Measurements from ENCODE around the gene DNAJC7. TPM values are rescaled to one million over a fixed set of nuclear protein-coding genes. Genes with fewer than 3 reads are reported as not detected.

The DNAJC7 gene
- total and polyA plus RNA-seq, 2 experiments from 2014 or later, result 50.1 to 73.6 TPM

GRCh38 chr17:41973408-41973811, 43.8 kb downstream of the DNAJC7 start:
- Histone ChIP-seq H4K20me1 (ENCODE audit: insufficient read depth, poor library complexity, severe bottlenecking) (peaks cover 8% of the 10 kb centered on the region), H3K27me3 (no peaks in the 10 kb centered on the region), H3K4me3 (no peak overlapping the region), H3K9me2 (replicated peaks; ENCODE audit: insufficient read depth) (no peaks in the 10 kb centered on the region), H3K27ac (no peak overlapping the region), H3K9me3 (ENCODE audit: low read depth) (no peaks in the 10 kb centered on the region), H3K4me1 (ENCODE audit: insufficient read depth) (peaks cover under 1% of the 10 kb centered on the region), H3K36me3 (replicated peaks; ENCODE audit: insufficient read depth, low read depth) (no peaks in the 10 kb centered on the region), H2AFZ (no peak overlapping the region), H3K4me2 (no peak overlapping the region), H3K79me2 (peaks cover 36% of the 10 kb centered on the region)
- 89% methylated on average over 19 of the region's 19 CpGs for WGBS (ENCODE audit: low lambda C conversion rate, missing lambda C conversion rate)
- no peak for TF ChIP-seq EZH2 (IDR thresholded peaks at IDR 0.05; ENCODE audit: borderline replicate concordance)
- TF ChIP-seq, protein P1, sequence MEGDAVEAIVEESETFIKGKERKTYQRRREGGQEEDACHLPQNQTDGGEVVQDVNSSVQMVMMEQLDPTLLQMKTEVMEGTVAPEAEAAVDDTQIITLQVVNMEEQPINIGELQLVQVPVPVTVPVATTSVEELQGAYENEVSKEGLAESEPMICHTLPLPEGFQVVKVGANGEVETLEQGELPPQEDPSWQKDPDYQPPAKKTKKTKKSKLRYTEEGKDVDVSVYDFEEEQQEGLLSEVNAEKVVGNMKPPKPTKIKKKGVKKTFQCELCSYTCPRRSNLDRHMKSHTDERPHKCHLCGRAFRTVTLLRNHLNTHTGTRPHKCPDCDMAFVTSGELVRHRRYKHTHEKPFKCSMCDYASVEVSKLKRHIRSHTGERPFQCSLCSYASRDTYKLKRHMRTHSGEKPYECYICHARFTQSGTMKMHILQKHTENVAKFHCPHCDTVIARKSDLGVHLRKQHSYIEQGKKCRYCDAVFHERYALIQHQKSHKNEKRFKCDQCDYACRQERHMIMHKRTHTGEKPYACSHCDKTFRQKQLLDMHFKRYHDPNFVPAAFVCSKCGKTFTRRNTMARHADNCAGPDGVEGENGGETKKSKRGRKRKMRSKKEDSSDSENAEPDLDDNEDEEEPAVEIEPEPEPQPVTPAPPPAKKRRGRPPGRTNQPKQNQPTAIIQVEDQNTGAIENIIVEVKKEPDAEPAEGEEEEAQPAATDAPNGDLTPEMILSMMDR (IDR thresholded peaks at IDR 0.05; ENCODE audit: poor library complexity), result no peak
- TF ChIP-seq EZH2phosphoT487 (IDR thresholded peaks at IDR 0.05; ENCODE audit: low read depth, severe bottlenecking, unreplicated experiment), result no peak
- no peak for DNase-seq (ENCODE audit: low spot score)

DNA sequence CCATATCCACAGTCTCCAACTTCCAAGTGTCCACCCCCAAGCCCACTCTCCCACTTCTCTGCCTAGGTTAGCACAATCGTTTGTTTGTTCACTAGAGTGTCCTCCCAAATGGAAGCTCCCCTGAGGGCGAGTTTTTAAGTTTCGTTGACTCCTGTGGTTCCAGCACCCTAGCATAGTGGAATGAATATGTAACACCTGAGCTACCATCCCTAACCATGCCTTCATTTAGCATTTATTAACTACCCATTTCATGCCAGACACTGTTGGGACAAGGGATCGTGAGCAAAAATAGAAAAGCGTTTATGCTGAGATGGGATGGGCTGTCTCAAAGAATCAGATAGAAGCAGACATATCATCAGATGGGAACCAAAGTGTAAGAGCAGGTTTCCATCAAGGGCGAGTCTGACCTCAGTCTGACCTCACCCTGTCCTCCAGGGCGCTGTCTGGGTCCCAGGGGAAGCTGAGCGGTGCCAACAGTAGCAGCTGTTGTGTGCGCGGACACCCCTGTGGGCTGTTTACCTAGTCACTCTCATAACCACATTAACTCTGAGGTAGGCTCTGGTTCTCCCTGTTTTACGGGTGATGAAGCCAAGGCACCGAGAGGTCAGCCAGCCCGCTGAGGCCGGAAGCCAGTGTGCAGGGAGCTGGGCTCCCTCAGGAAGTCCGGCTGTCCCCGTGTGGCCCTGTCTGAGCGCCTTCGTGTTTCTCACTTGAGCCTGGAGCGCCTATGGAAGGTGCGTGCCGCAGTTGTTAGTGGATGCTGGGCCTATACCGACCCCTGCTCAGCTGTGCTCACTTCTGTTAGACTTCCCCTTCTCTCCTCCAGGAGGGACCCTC, 44.5 kb downstream of the DNAJC7 start:
- H4K20me1 ChIP-seq (ENCODE audit: insufficient read depth, poor library complexity, severe bottlenecking), result peaks cover 8% of the 10 kb centered on the region
- H3K9me2 ChIP-seq (replicated peaks; ENCODE audit: insufficient read depth), result no peaks in the 10 kb centered on the region
- H3K36me3 ChIP-seq (replicated peaks; ENCODE audit: insufficient read depth, low read depth), result no peaks in the 10 kb centered on the region
- no peak overlapping the region for H2AFZ ChIP-seq
- no peak overlapping the region for H3K4me2 ChIP-seq
- peaks cover 42% of the 10 kb centered on the region for H3K79me2 ChIP-seq
- H3K4me1 ChIP-seq (ENCODE audit: insufficient read depth), result peaks cover 7% of the 10 kb centered on the region
- no peak overlapping the region for H3K4me3 ChIP-seq
- DNase-seq (ENCODE audit: low spot score), result no peak
- H3K27me3 ChIP-seq, result no peaks in the 10 kb centered on the region
- 89% methylated on average over 22 of the region's 22 CpGs for WGBS (ENCODE audit: low lambda C conversion rate, missing lambda C conversion rate)
- no peaks in the 10 kb centered on the region for H3K9me3 ChIP-seq (ENCODE audit: low read depth)
- no peak overlapping the region for H3K27ac ChIP-seq
- TF ChIP-seq EZH2 (IDR thresholded peaks at IDR 0.05; ENCODE audit: borderline replicate concordance) (no peak), EZH2phosphoT487 (IDR thresholded peaks at IDR 0.05; ENCODE audit: low read depth, severe bottlenecking, unreplicated experiment) (no peak)
- TF ChIP-seq, protein P1 (IDR thresholded peaks at IDR 0.05; ENCODE audit: poor library complexity), result no peak

DNA sequence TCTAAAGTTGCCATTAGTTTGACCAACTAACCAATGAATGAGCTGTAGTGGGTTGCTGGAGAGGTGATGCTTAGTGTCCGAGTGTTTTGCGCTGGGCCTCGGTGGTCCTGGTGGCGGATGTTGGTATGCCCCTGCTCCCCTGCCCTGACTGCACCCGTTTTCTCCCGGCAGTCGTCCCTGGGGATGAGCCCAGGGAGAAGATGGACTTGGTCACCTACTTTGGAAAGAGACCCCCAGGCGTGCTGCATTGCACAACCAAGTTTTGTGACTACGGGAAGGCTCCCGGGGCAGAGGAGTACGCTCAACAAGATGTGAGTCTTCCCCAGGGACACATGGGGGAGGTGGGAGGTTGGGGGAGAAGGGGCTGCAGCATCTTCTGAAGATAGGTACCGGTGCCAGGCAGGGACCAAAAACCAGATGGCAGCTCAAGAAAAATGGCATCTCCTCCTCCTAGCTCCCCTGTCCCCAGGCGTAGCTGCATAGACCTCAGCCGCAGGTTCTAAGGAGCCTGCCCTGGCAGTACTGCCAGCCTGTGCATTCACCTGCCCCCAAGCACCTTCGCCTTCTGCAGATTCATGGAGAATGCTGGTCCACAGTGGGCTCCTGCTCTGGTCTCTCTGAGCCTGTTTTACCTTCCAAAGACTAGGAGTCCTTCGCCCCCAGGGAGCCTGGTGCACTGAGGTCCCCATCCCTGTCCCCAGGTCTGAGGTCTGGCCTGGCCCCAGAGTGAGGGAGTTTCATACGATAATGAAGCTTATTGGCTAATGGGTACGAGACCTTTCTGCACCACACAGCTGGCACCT, 45.3 kb downstream of the DNAJC7 start:
- H3K27ac ChIP-seq, result no peak overlapping the region
- H3K9me2 ChIP-seq (replicated peaks; ENCODE audit: insufficient read depth), result no peaks in the 10 kb centered on the region
- WGBS (ENCODE audit: low lambda C conversion rate, missing lambda C conversion rate), result 92% methylated on average over 18 of the region's 18 CpGs
- TF ChIP-seq, protein P1 (IDR thresholded peaks at IDR 0.05; ENCODE audit: poor library complexity), result no peak
- TF ChIP-seq EZH2 (IDR thresholded peaks at IDR 0.05; ENCODE audit: borderline replicate concordance), result no peak
- TF ChIP-seq EZH2phosphoT487 (IDR thresholded peaks at IDR 0.05; ENCODE audit: low read depth, severe bottlenecking, unreplicated experiment), result no peak
- H3K4me2 ChIP-seq, result no peak overlapping the region
- no peak overlapping the region for H3K4me3 ChIP-seq
- H3K36me3 ChIP-seq (replicated peaks; ENCODE audit: insufficient read depth, low read depth), result no peaks in the 10 kb centered on the region
- no peaks in the 10 kb centered on the region for H3K27me3 ChIP-seq
- no peaks in the 10 kb centered on the region for H3K9me3 ChIP-seq (ENCODE audit: low read depth)
- H4K20me1 ChIP-seq (ENCODE audit: insufficient read depth, poor library complexity, severe bottlenecking), result peaks cover 8% of the 10 kb centered on the region
- no peak overlapping the region for H2AFZ ChIP-seq
- DNase-seq (ENCODE audit: low spot score), result no peak
- peaks cover 50% of the 10 kb centered on the region for H3K79me2 ChIP-seq
- peaks cover 12% of the 10 kb centered on the region for H3K4me1 ChIP-seq (ENCODE audit: insufficient read depth)

Measured in hepatocyte (in vitro differentiated cells).